ENCODE data around the gene MFN2. TPM values are rescaled to one million over a fixed set of nuclear protein-coding genes. Genes with fewer than 3 reads are reported as not detected.

Gene MFN2
- total RNA-seq, 2 donors from 2014 or later, result 20.1 to 20.8 TPM

DNA sequence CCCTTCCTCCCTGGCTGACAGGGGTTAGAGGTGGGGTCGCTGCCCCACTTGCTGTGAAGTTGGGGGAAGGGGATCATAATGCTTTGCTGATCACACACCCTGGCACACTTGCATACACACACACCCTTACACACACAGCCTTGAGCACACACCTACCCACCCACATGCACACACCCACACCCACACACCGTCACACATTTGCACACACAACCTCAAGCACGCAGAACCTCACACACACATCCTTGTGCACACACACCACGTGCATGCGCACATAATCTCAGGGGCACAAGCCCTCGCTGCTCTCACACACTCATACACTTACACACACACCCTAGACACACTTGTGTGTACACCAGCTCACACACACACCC is 66.5 kb downstream of the MFN2 start:
- intact Hi-C loops (cut with DNase I), result no loop called here
- TF ChIP-seq, protein P1, sequence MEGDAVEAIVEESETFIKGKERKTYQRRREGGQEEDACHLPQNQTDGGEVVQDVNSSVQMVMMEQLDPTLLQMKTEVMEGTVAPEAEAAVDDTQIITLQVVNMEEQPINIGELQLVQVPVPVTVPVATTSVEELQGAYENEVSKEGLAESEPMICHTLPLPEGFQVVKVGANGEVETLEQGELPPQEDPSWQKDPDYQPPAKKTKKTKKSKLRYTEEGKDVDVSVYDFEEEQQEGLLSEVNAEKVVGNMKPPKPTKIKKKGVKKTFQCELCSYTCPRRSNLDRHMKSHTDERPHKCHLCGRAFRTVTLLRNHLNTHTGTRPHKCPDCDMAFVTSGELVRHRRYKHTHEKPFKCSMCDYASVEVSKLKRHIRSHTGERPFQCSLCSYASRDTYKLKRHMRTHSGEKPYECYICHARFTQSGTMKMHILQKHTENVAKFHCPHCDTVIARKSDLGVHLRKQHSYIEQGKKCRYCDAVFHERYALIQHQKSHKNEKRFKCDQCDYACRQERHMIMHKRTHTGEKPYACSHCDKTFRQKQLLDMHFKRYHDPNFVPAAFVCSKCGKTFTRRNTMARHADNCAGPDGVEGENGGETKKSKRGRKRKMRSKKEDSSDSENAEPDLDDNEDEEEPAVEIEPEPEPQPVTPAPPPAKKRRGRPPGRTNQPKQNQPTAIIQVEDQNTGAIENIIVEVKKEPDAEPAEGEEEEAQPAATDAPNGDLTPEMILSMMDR (IDR thresholded peaks at IDR 0.05), result no peak
- no peak for TF ChIP-seq POLR2A (IDR thresholded peaks at IDR 0.05)
- Histone ChIP-seq H3K4me1 (no peaks in the 10 kb centered on the region), H3K27ac (no peak overlapping the region), H3K36me3 (replicated peaks in 1 of 2; ENCODE audit: insufficient read depth in 1 of 2, low read depth in 2 of 2) (no peaks in the 10 kb centered on the region), H3K9me3 (no peaks in the 10 kb centered on the region), H3K27me3 (no peaks in the 10 kb centered on the region), H3K4me3 (no peak overlapping the region)
- 70 to 72% methylated on average over 5 to 6 of the region's 6 CpGs for WGBS, 2 donors
- no peak for ATAC-seq
- DNase-seq, result no peak

DNA sequence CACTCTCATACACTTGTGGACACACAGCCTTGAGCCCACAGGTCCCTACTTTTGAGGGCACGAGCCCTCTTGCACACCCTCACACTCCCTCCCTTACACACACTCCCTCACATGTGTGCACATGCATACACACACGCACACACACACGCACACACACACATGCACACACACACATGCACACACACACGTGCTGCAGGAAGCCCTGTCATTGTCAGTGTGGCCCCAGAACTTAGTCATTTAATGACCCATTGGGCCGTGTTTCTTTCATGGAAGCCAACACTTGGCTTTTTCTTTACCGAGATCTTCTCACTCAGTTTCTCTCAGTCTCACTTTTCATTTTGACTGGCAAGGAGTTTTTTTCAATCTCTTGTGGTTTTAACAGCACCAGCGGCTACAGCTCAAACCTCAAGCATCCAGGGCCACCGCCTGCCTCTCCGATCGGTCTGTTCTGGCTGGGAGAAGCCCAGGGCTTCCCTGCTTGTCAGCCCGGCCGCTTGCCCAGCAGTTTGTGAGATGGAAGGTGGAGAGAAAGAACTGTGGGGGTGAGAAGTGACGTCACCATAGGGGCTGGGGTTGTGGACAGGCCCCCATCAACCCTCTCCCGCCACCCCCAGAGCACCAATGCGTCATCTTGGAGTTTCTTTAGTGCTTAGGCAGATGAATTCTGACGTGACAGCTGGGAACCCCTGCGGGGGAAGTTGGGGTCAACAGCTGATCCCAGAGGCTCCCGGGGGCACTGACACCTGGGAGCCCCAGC is 67.1 kb downstream of the MFN2 start:
- Histone ChIP-seq H3K27me3 (no peaks in the 10 kb centered on the region), H3K4me1 (no peaks in the 10 kb centered on the region), H3K9me3 (no peaks in the 10 kb centered on the region), H3K36me3 (replicated peaks in 1 of 2; ENCODE audit: insufficient read depth in 1 of 2, low read depth in 2 of 2) (no peaks in the 10 kb centered on the region), H3K27ac (no peak overlapping the region), H3K4me3 (no peak overlapping the region)
- DNase-seq (no peak), ATAC-seq (no peak)
- 46 to 47% methylated on average over 12 to 18 of the region's 18 CpGs for WGBS, 2 donors
- intact Hi-C loops (cut with DNase I), result no loop called here
- TF ChIP-seq POLR2A (IDR thresholded peaks at IDR 0.05), result no peak
- TF ChIP-seq, protein P1 (IDR thresholded peaks at IDR 0.05), result no peak

DNA sequence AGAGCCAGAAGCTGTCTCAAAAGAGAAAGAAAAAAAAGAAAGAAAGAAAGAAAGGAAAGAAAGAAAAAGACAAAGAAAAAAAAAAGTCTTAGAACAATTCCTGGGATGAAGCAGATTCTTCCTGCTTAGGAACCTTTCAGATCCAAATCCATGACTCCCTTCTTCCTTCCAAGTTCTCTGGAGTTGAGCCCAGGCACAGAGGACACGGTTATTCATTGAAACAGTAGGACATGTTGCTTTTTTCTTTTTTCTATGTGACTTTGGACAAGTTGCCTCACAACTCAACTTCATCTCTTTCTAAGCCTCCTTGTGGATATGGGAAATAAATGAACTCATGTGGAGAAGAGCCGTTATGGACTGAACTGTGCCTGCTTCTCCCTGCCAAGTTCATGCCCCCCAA is 68.1 kb downstream of the MFN2 start:
- 64 to 66% methylated on average over 2 of the region's 2 CpGs for WGBS, 2 donors
- no peaks in the 10 kb centered on the region for H3K27me3 ChIP-seq
- DNase-seq (peak in 1 of 4 donors; percentile 20), ATAC-seq (no peak)
- H3K27ac ChIP-seq, result no peak overlapping the region
- no peak overlapping the region for H3K4me3 ChIP-seq
- H3K36me3 ChIP-seq (replicated peaks in 1 of 2; ENCODE audit: insufficient read depth in 1 of 2, low read depth in 2 of 2), result no peaks in the 10 kb centered on the region
- intact Hi-C loops (cut with DNase I), result no loop called here
- H3K9me3 ChIP-seq, result no peaks in the 10 kb centered on the region
- no peak for TF ChIP-seq POLR2A (IDR thresholded peaks at IDR 0.05)
- TF ChIP-seq, protein P1 (IDR thresholded peaks at IDR 0.05), result no peak
- H3K4me1 ChIP-seq, result no peaks in the 10 kb centered on the region

DNA sequence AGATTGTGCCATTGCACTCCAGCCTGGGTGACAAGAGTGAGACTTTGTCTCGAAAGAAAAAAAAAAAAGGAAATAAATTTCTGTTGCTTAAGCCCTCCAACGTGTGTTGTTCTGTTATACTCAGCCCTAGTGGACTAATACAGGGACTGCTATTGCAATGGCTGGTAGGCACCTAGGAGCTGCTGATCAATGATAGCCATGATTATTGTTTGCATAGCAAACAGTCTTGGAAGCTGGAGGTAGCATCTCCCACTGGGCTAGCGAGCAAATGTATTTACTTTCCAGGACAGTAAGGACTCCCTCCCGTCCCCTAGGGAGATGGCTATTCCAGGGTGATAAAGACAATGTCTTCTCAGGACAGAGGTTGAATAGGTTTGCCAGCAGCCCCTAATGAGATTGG is 69.4 kb downstream of the MFN2 start:
- H3K4me1 ChIP-seq, result no peaks in the 10 kb centered on the region
- ATAC-seq (no peak), DNase-seq (no peak)
- H3K36me3 ChIP-seq (replicated peaks in 1 of 2; ENCODE audit: insufficient read depth in 1 of 2, low read depth in 2 of 2), result no peaks in the 10 kb centered on the region
- no peak overlapping the region for H3K4me3 ChIP-seq
- no peak for TF ChIP-seq POLR2A (IDR thresholded peaks at IDR 0.05)
- TF ChIP-seq, protein P1 (IDR thresholded peaks at IDR 0.05), result no peak
- no peak overlapping the region for H3K27ac ChIP-seq
- H3K9me3 ChIP-seq, result no peaks in the 10 kb centered on the region
- intact Hi-C loops (cut with DNase I), result no loop called here
- WGBS, 2 donors, result 46 to 54% methylated on average over 4 of the region's 4 CpGs
- H3K27me3 ChIP-seq, result no peaks in the 10 kb centered on the region

DNA sequence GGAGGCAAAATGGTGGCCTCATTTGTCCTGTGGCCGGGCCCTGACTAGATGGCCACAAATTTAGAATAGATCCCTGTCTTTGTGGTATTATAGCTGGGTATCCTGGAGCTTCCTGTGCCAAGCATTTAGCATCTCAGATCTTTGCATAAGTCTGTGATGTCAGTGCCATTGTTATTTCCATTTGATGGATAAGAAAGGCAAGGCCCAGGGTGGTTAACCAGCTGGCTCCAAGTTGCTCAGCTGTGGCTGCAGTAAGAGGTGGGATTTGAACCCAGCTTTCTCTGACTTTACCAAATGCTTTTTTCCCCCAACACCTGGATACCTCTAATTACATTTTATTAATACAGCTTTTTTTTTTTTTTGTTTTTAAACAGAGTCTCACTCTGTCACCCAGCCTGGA is 71.1 kb downstream of the MFN2 start:
- intact Hi-C loops (cut with DNase I), result no loop called here
- Histone ChIP-seq H3K27me3 (no peaks in the 10 kb centered on the region), H3K27ac (no peak overlapping the region), H3K36me3 (replicated peaks in 1 of 2; ENCODE audit: insufficient read depth in 1 of 2, low read depth in 2 of 2) (no peaks in the 10 kb centered on the region), H3K9me3 (no peaks in the 10 kb centered on the region), H3K4me1 (no peaks in the 10 kb centered on the region), H3K4me3 (no peak overlapping the region)
- DNase-seq (no peak), ATAC-seq (no peak)
- 77% methylated on average over 1 of the region's 1 CpG; no CpG with 5 or more reads in 1 of the 2 donors for WGBS, 2 donors
- TF ChIP-seq, protein P1 (IDR thresholded peaks at IDR 0.05), result no peak
- no peak for TF ChIP-seq POLR2A (IDR thresholded peaks at IDR 0.05)
